ENCODE results near the gene RNF223. TPM values are rescaled to one million over a fixed set of nuclear protein-coding genes. Genes with fewer than 3 reads are reported as not detected.

Gene RNF223
- total RNA-seq, 1 donor from 2014 or later: not detected

GRCh38 chr1:1094981-1095380, 20.9 kb upstream of the RNF223 start:
- Mint-ChIP-seq H3K27me3 (ENCODE audit: low read depth) (no peaks in the 10 kb centered on the region), H3K4me1 (ENCODE audit: low read depth) (no peaks in the 10 kb centered on the region), H3K36me3 (ENCODE audit: low read depth) (peaks cover 1% of the 10 kb centered on the region), H3K27ac (ENCODE audit: unreplicated experiment) (no peak overlapping the region), H3K9me3 (ENCODE audit: low read depth) (peaks cover 6% of the 10 kb centered on the region), H3K4me3 (ENCODE audit: unreplicated experiment) (no peak overlapping the region)
- no peak for DNase-seq (ENCODE audit: low spot score)
- TF ChIP-seq, protein P1, sequence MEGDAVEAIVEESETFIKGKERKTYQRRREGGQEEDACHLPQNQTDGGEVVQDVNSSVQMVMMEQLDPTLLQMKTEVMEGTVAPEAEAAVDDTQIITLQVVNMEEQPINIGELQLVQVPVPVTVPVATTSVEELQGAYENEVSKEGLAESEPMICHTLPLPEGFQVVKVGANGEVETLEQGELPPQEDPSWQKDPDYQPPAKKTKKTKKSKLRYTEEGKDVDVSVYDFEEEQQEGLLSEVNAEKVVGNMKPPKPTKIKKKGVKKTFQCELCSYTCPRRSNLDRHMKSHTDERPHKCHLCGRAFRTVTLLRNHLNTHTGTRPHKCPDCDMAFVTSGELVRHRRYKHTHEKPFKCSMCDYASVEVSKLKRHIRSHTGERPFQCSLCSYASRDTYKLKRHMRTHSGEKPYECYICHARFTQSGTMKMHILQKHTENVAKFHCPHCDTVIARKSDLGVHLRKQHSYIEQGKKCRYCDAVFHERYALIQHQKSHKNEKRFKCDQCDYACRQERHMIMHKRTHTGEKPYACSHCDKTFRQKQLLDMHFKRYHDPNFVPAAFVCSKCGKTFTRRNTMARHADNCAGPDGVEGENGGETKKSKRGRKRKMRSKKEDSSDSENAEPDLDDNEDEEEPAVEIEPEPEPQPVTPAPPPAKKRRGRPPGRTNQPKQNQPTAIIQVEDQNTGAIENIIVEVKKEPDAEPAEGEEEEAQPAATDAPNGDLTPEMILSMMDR (IDR thresholded peaks at IDR 0.05): no peak

GRCh38 chr1:1093610-1093943, 19.5 kb upstream of the RNF223 start:
- no peak overlapping the region for H3K27ac Mint-ChIP-seq (ENCODE audit: unreplicated experiment)
- DNase-seq (ENCODE audit: low spot score): peak; percentile 64
- no peak overlapping the region for H3K4me3 Mint-ChIP-seq (ENCODE audit: unreplicated experiment)
- H3K4me1 Mint-ChIP-seq (ENCODE audit: low read depth): no peaks in the 10 kb centered on the region
- TF ChIP-seq, protein P1 (IDR thresholded peaks at IDR 0.05): no peak
- no peaks in the 10 kb centered on the region for H3K27me3 Mint-ChIP-seq (ENCODE audit: low read depth)
- H3K9me3 Mint-ChIP-seq (ENCODE audit: low read depth): no peaks in the 10 kb centered on the region
- H3K36me3 Mint-ChIP-seq (ENCODE audit: low read depth): peaks cover 1% of the 10 kb centered on the region

DNA sequence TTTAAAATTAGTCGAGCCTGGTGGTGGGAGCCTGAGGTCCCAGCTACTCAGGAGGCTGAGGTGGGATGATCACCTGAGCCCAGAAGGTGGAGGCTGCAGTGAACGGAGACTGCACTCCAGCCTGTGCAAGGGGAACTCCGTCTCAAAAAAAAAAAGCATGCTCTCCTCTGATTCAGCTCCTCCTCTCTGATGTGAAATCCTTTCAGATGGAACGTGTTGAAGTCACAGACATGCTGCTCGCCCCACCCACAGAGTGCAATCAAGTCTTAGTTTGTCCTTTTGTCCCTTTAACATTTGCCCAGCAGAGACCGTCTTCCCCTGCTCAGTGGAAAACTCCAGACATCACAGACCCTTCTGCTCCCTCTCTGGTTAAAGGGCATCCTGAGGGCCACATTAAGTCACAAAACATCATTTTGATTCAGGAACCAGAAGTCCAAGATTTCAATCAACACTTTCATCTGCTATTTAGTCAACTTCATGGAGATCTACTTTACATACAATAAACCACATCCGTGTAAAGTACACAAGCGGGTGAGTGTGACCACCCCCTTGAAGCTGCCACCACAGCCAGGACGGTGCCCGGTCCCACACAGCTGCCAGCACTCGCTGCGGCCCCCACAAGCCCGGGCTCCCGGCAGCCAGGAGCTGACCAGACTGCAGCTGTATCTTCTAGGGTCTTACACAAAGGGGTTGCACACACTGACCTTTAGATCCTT, 18.9 kb upstream of the RNF223 start:
- Mint-ChIP-seq H3K4me1 (ENCODE audit: low read depth) (no peaks in the 10 kb centered on the region), H3K36me3 (ENCODE audit: low read depth) (peaks cover 1% of the 10 kb centered on the region), H3K27me3 (ENCODE audit: low read depth) (no peaks in the 10 kb centered on the region), H3K27ac (ENCODE audit: unreplicated experiment) (no peak overlapping the region), H3K4me3 (ENCODE audit: unreplicated experiment) (no peak overlapping the region), H3K9me3 (ENCODE audit: low read depth) (no peaks in the 10 kb centered on the region)
- peak; percentile 12 for DNase-seq (ENCODE audit: low spot score)
- TF ChIP-seq, protein P1 (IDR thresholded peaks at IDR 0.05): no peak

- H3K27ac Mint-ChIP-seq (ENCODE audit: unreplicated experiment): no peak overlapping the region
- TF ChIP-seq, protein P1 (IDR thresholded peaks at IDR 0.05): no peak
- no peaks in the 10 kb centered on the region for H3K27me3 Mint-ChIP-seq (ENCODE audit: low read depth)
- H3K9me3 Mint-ChIP-seq (ENCODE audit: low read depth): no peaks in the 10 kb centered on the region
- peak; percentile 94 for DNase-seq (ENCODE audit: low spot score)
- no peaks in the 10 kb centered on the region for H3K36me3 Mint-ChIP-seq (ENCODE audit: low read depth)
- H3K4me3 Mint-ChIP-seq (ENCODE audit: unreplicated experiment): no peak overlapping the region
- H3K4me1 Mint-ChIP-seq (ENCODE audit: low read depth): no peaks in the 10 kb centered on the region
Observed at GRCh38 chr1:1092149-1092855, 18.2 kb upstream of the RNF223 start.

DNA sequence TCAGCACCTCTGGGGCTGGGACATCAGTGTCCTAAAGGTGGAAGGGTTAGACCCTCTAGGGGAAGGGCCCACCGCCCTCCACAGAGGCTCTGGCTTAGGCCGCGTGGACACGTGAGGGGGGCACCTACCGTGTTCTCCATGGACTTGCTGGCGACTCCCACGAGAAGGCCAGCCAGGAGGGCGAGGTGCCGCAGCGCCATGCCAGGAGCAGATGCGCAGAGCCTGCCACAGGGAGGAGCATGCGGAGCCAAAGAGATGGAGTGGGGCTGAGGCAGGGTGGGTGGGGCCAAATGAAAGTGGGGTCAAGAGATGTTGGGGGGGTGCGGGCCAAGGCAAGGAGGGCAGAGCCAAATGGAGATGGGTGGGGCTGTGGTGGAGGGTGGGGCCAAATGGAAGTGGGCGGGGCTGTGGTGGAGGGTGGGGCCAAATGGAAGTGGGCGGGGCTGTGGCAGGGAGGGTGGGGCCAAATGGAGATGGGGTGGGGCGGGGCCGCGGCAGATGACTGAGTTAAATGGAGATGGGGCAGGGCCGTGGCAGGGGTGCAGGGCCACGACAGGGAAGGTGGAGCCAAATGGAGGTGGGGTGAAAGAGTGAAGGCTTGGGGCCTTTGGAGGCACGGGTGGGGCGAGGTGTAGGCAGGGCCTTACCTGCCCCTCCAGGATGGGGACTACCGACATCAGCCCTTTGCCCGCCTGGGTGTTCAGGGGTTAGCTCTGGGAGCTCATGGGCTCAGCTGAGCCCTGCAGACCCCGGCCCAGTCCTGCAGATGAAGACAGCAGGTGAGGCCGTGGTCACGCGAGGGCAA, 17.4 kb upstream of the RNF223 start:
- H3K36me3 Mint-ChIP-seq (ENCODE audit: low read depth): no peaks in the 10 kb centered on the region
- H3K27ac Mint-ChIP-seq (ENCODE audit: unreplicated experiment): no peak overlapping the region
- no peaks in the 10 kb centered on the region for H3K4me1 Mint-ChIP-seq (ENCODE audit: low read depth)
- peak; percentile 82 for DNase-seq (ENCODE audit: low spot score)
- H3K27me3 Mint-ChIP-seq (ENCODE audit: low read depth): no peaks in the 10 kb centered on the region
- no peak overlapping the region for H3K4me3 Mint-ChIP-seq (ENCODE audit: unreplicated experiment)
- H3K9me3 Mint-ChIP-seq (ENCODE audit: low read depth): no peaks in the 10 kb centered on the region
- TF ChIP-seq, protein P1 (IDR thresholded peaks at IDR 0.05): no peak

Data from chondrocyte (in vitro differentiated cells).